Measurements from ENCODE around the gene DLEC1. TPM values are rescaled to one million over a fixed set of nuclear protein-coding genes. Genes with fewer than 3 reads are reported as not detected.

DLEC1 gene
- total and polyA plus RNA-seq, 9 of the 15 experiments (the other 6 are each of a cell fraction or from before 2014, with no cell fraction given), result 0.07 to 0.08 TPM; not detected in 7

DNA sequence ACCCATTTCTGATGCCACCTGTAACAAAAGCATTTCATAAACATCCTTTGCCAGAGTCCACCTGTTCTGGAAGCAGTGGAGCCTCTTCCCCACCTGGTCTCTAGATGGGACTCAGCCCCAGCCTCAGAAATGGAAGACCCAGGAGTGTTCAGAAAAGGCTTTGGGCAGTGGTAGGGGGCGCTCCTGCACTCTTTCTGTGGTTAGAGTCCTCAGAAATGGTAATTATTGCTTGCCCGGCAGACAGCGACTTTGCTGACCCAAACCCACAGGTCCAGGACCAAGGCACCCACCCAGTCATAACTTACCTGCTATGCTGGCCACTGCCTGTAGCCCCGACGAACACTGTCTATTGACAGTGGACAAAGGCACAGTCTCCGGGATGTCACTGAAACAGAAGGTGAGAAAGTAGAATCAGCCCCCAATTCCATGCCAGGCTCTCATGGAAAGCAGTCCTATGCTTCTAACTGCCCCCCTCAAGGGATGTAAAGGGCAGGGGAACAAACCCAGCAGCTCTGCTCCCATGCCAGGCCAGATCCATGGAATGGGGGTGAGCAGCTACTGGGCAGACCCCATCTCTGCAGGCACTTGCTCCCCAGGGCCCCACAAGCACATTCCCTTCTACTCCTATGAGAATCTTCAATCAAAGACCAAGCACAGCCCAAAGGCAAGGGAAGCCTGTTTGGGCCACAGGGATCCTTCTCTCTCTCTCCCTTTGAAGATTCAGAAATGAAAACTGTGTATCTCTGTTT, 92.8 kb downstream of the DLEC1 start (continued):
- TF ChIP-seq KAT7 (CRISPR knock-in tag; IDR thresholded peaks at IDR 0.05; ENCODE audit: borderline replicate concordance), result 0 out of 2 replicates have a peak, but pooled peaks have one; percentile 46
- TF ChIP-seq OTX1 (CRISPR knock-in tag; IDR thresholded peaks at IDR 0.05), result no peak
- TF ChIP-seq CC2D1A (IDR thresholded peaks at IDR 0.05), result 0 out of 2 replicates have a peak, but pooled peaks have one; percentile 36
- TF ChIP-seq RAD21 (CRISPR knock-in tag; conservative IDR thresholded peaks at IDR 0.05 in 1 of 2, IDR thresholded peaks at IDR 0.05 in 1 of 2), result peak; percentile 73 to 86
- TF ChIP-seq SMARCA5 (IDR thresholded peaks at IDR 0.05), result no peak
- no peak for TF ChIP-seq ZNF124 (CRISPR knock-in tag; IDR thresholded peaks at IDR 0.05)
- peak in 1 of 2 experiments; percentile 38; a peak in 1 of 4 replicates for TF ChIP-seq MAZ (CRISPR knock-in tag; conservative IDR thresholded peaks at IDR 0.05 in 1 of 2, IDR thresholded peaks at IDR 0.05 in 1 of 2)
- TF ChIP-seq FOXA3 (CRISPR knock-in tag; conservative IDR thresholded peaks at IDR 0.05 in 1 of 2, IDR thresholded peaks at IDR 0.05 in 1 of 2), result no peak
- TF ChIP-seq MYC (IDR thresholded peaks at IDR 0.05; ENCODE audit: low read depth, low read length), result 0 out of 2 replicates have a peak, but pooled peaks have one; percentile 15
- no peak for TF ChIP-seq MYC (CRISPR knock-in tag; IDR thresholded peaks at IDR 0.05; ENCODE audit: borderline replicate concordance, low read depth)

DNA sequence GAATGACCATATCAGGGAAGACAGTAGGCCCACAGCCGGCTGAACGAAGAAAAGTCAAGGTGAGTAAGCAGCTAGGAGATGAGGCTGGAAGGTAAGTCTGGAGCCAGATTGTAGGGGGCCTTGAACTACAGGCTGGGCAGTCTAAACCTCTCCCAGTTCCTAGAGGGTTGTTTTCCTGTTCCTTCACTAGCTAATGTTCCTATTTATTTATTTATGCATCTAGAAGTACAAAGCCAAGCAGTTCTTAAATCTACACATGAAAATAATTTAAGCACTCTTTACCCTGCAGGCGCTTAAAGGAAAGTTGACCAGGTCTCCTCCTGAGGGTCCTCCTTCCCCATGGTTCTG, 94.2 kb downstream of the DLEC1 start:
- Histone ChIP-seq H3K9ac (ENCODE audit: insufficient read depth in 1 of 2, low read depth in 2 of 2, low read length in 2 of 2) (no peak overlapping the region), H4K20me1 (replicated peaks; ENCODE audit: control insufficient read depth, insufficient read depth, low read length) (peaks cover 4% of the 10 kb centered on the region; the same call in 1 of the 2 replicates), H3K36me3 (ENCODE audit: control insufficient read depth, insufficient read depth, low read length) (peaks cover 72% of the 10 kb centered on the region), H3K27me3 (ENCODE audit: control insufficient read depth in 2 of 2, insufficient read depth in 2 of 2, low read length in 2 of 2) (no peaks in the 10 kb centered on the region), H3K9me3 (replicated peaks; ENCODE audit: control insufficient read depth, insufficient read depth, low read depth, low read length) (no peaks in the 10 kb centered on the region), H3K4me1 (replicated peaks in 1 of 2; ENCODE audit: control insufficient read depth in 2 of 2, insufficient read depth in 2 of 2, low read length in 2 of 2) (peaks cover 12 to 18% of the 10 kb centered on the region in 2 experiments; a peak in 4 of 5 replicates), H2AFZ (ENCODE audit: low read depth, low read length) (no peak overlapping the region), H3K79me2 (ENCODE audit: control insufficient read depth, insufficient read depth, low read length) (peaks cover 25% of the 10 kb centered on the region), H3K4me3 (no peak overlapping the region), H3K9me1 (ENCODE audit: control insufficient read depth, insufficient read depth, low read length) (no peaks in the 10 kb centered on the region), H3K4me2 (ENCODE audit: insufficient read depth, low read length) (no peak overlapping the region), H3K27ac (ENCODE audit: extremely low read depth, low read depth, low read length) (no peak overlapping the region)
- intact Hi-C loops (cut with micrococcal nuclease), result loop anchor here (10.0 kb wide), 3 partner anchors 92 to 522 kb away; no protein-coding TSS in a partner anchor
- BruUV-seq (replicated peaks), result no TSS peak
- FAIRE-seq, result no peak
- in situ Hi-C loops (cut with MboI), result loop anchor here (10.0 kb wide), 2 partner anchors 212 to 342 kb away; partner anchors contain the start of gene XYLB
- no peak for DNase-seq (ENCODE audit: extremely low read depth in 1 of 4, low spot score in 3 of 4)
- WGBS (ENCODE audit: insufficient coverage, low coverage, missing lambda C conversion rate), result 74% methylated on average over 3 of the region's 3 CpGs
- ATAC-seq, result no peak
- CTCF ChIA-PET (ENCODE audit: low intra/inter-chr PET ratio), result no interaction called here
- POLR2A ChIA-PET, result interaction anchor here (0.7 kb wide), 1 partner anchor 12 kb away, joined by 3 read pairs; no protein-coding TSS in a partner anchor
- TF ChIP-seq SIN3B (IDR thresholded peaks at IDR 0.05; ENCODE audit: low read depth) (no peak), NCOA6 (IDR thresholded peaks at IDR 0.05) (no peak), ZFP30 (CRISPR knock-in tag; IDR thresholded peaks at IDR 0.05; ENCODE audit: borderline replicate concordance) (no peak), EGR1 (conservative IDR thresholded peaks at IDR 0.05) (no peak), RBM39 (optimal IDR thresholded peaks at IDR 0.05; ENCODE audit: low read depth, low read length) (no peak), SREBF2 (CRISPR knock-in tag; IDR thresholded peaks at IDR 0.05) (no peak), ZFPM2 (CRISPR knock-in tag; IDR thresholded peaks at IDR 0.05) (no peak), KLF1 (tag; IDR thresholded peaks at IDR 0.05) (no peak)
- TF ChIP-seq, protein P1, sequence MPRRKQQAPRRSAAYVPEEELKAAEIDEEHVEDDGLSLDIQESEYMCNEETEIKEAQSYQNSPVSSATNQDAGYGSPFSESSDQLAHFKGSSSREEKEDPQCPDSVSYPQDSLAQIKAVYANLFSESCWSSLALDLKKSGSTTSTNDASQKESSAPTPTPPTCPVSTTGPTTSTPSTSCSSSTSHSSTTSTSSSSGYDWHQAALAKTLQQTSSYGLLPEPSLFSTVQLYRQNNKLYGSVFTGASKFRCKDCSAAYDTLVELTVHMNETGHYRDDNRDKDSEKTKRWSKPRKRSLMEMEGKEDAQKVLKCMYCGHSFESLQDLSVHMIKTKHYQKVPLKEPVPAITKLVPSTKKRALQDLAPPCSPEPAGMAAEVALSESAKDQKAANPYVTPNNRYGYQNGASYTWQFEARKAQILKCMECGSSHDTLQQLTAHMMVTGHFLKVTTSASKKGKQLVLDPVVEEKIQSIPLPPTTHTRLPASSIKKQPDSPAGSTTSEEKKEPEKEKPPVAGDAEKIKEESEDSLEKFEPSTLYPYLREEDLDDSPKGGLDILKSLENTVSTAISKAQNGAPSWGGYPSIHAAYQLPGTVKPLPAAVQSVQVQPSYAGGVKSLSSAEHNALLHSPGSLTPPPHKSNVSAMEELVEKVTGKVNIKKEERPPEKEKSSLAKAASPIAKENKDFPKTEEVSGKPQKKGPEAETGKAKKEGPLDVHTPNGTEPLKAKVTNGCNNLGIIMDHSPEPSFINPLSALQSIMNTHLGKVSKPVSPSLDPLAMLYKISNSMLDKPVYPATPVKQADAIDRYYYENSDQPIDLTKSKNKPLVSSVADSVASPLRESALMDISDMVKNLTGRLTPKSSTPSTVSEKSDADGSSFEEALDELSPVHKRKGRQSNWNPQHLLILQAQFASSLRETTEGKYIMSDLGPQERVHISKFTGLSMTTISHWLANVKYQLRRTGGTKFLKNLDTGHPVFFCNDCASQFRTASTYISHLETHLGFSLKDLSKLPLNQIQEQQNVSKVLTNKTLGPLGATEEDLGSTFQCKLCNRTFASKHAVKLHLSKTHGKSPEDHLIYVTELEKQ (CRISPR knock-in tag; IDR thresholded peaks at IDR 0.05), result no peak
